ENCODE results near the gene LRRC28. TPM values are rescaled to one million over a fixed set of nuclear protein-coding genes. Genes with fewer than 3 reads are reported as not detected.

The LRRC28 gene
- total and polyA plus RNA-seq, 7 experiments from 2014 or later = 15.0 to 25.9 (median 19.9) TPM

GRCh38 chr15:99273801-99274200 lies 22.5 kb downstream of the LRRC28 start:
- CTCF ChIA-PET = interaction anchor here (0.6 to 5.3 kb wide), 8 partner anchors 11 to 494 kb away, joined by 3 to 49 read pairs (median 4); partner anchors contain the start of genes LRRC28 and LYSMD4
- H3K27me3 Mint-ChIP-seq = no peaks in the 10 kb centered on the region
- ATAC-seq = no peak
- peaks cover 0 to under 1% (median 0%) of the 10 kb centered on the region in 11 donors for H3K9me3 Mint-ChIP-seq
- H3K36me3 ChIP-seq (ENCODE audit: control insufficient read depth in 2 of 3, insufficient read depth in 3 of 3, low read length in 3 of 3) = no peaks in the 10 kb centered on the region
- H3K27ac ChIP-seq (ENCODE audit: low read depth, low read length) = no peak overlapping the region
- H3K27ac Mint-ChIP-seq = no peak overlapping the region
- H3K4me1 ChIP-seq (ENCODE audit: control insufficient read depth in 2 of 2, insufficient read depth in 2 of 2, low read length in 2 of 2) = no peaks in the 10 kb centered on the region
- no peaks in the 10 kb centered on the region for H3K27me3 ChIP-seq (ENCODE audit: control insufficient read depth in 2 of 2, insufficient read depth in 2 of 2, low read length in 2 of 2)
- POLR2A ChIA-PET = interaction anchor here (1.2 kb wide), 1 partner anchor 457 kb away, joined by 3 read pairs; no protein-coding TSS in a partner anchor
- H3K4me3 Mint-ChIP-seq = no peak overlapping the region
- H3K4me3 ChIP-seq (ENCODE audit: low read length) = no peak overlapping the region
- DNase-seq = no peak
- H3K9me3 ChIP-seq (ENCODE audit: control insufficient read depth in 2 of 3, low read length in 3 of 3) = no peaks in the 10 kb centered on the region
- peaks cover 0 to 4% (median 1%) of the 10 kb centered on the region in 5 donors for H3K36me3 Mint-ChIP-seq
- H3K4me1 Mint-ChIP-seq = peaks cover 0 to 17% (median 5%) of the 10 kb centered on the region in 7 donors
- intact Hi-C loops (cut with micrococcal nuclease) = loop anchor here (1.0 to 5.0 kb wide), 9 partner anchors 22 to 1734 kb away; partner anchors contain the start of genes LRRC28 (in 1 of the 2) and MEF2A (in 1 of the 2)

DNA sequence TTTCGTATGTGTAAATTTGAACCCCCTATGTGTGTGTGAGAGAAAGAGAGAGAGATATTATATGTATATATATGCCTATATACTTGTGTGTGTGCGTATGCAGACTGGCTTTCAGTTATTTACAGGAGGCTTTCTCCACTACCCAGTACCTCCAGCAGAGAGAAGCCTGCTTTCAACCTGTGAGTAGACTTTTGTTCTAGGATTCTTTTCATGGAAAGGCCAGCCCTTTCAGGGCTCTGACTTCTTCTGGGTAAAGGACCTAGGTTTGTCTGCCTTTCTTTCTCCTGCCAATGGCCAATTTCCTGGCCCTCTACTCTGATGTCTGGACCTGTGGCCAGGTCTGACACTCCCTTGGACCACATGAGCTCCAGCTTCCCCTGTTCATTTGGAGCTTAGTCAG lies 23.8 kb downstream of the LRRC28 start:
- ChIA-PET CTCF (interaction anchor here (1.3 to 5.3 kb wide), 4 partner anchors 9 to 481 kb away, joined by 3 to 49 read pairs (median 26); no protein-coding TSS in a partner anchor), POLR2A (no interaction called here)
- Histone ChIP-seq H3K36me3 (ENCODE audit: control insufficient read depth in 2 of 3, insufficient read depth in 3 of 3, low read length in 3 of 3) (no peaks in the 10 kb centered on the region), H3K27ac (ENCODE audit: low read depth, low read length) (no peak overlapping the region), H3K4me1 (ENCODE audit: control insufficient read depth in 2 of 2, insufficient read depth in 2 of 2, low read length in 2 of 2) (no peaks in the 10 kb centered on the region), H3K4me3 (ENCODE audit: low read length) (no peak overlapping the region), H3K9me3 (ENCODE audit: control insufficient read depth in 2 of 3, low read length in 3 of 3) (no peaks in the 10 kb centered on the region), H3K27me3 (ENCODE audit: control insufficient read depth in 2 of 2, insufficient read depth in 2 of 2, low read length in 2 of 2) (no peaks in the 10 kb centered on the region)
- Mint-ChIP-seq H3K36me3 (peaks cover 5 to 17% (median 14%) of the 10 kb centered on the region in 5 donors), H3K27me3 (no peaks in the 10 kb centered on the region), H3K27ac (no peak overlapping the region), H3K9me3 (peaks cover 0 to 5% (median 0%) of the 10 kb centered on the region in 11 donors), H3K4me1 (peaks cover 6 to 30% (median 14%) of the 10 kb centered on the region in 7 donors), H3K4me3 (no peak overlapping the region)
- intact Hi-C loops (cut with micrococcal nuclease) = no loop called here
- DNase-seq = no peak
- no peak for ATAC-seq

GRCh38 chr15:99275525-99276128 lies 24.3 kb downstream of the LRRC28 start:
- no peak for ATAC-seq
- no peaks in the 10 kb centered on the region for H3K9me3 ChIP-seq (ENCODE audit: control insufficient read depth in 2 of 3, low read length in 3 of 3)
- H3K27ac Mint-ChIP-seq = peak overlapping the region in 1 of 9 donors; percentile 59
- ChIA-PET CTCF (interaction anchor here (0.7 to 5.3 kb wide), 3 partner anchors 25 to 429 kb away, joined by 3 to 43 read pairs (median 5); no protein-coding TSS in a partner anchor), POLR2A (interaction anchor here (1.2 kb wide), 1 partner anchor 456 kb away, joined by 4 read pairs; no protein-coding TSS in a partner anchor)
- H3K27me3 ChIP-seq (ENCODE audit: control insufficient read depth in 2 of 2, insufficient read depth in 2 of 2, low read length in 2 of 2) = no peaks in the 10 kb centered on the region
- DNase-seq = no peak
- H3K4me3 Mint-ChIP-seq = no peak overlapping the region
- no peaks in the 10 kb centered on the region for H3K27me3 Mint-ChIP-seq
- no peaks in the 10 kb centered on the region for H3K36me3 ChIP-seq (ENCODE audit: control insufficient read depth in 2 of 3, insufficient read depth in 3 of 3, low read length in 3 of 3)
- peaks cover 0 to 5% (median 0%) of the 10 kb centered on the region in 11 donors for H3K9me3 Mint-ChIP-seq
- H3K27ac ChIP-seq (ENCODE audit: low read depth, low read length) = no peak overlapping the region
- H3K4me1 ChIP-seq (ENCODE audit: control insufficient read depth in 2 of 2, insufficient read depth in 2 of 2, low read length in 2 of 2) = no peaks in the 10 kb centered on the region
- no peak overlapping the region for H3K4me3 ChIP-seq (ENCODE audit: low read length)
- intact Hi-C loops (cut with micrococcal nuclease) = no loop called here
- H3K4me1 Mint-ChIP-seq = peaks cover 7 to 35% (median 19%) of the 10 kb centered on the region in 7 donors
- peaks cover 7 to 20% (median 15%) of the 10 kb centered on the region in 5 donors for H3K36me3 Mint-ChIP-seq

DNA sequence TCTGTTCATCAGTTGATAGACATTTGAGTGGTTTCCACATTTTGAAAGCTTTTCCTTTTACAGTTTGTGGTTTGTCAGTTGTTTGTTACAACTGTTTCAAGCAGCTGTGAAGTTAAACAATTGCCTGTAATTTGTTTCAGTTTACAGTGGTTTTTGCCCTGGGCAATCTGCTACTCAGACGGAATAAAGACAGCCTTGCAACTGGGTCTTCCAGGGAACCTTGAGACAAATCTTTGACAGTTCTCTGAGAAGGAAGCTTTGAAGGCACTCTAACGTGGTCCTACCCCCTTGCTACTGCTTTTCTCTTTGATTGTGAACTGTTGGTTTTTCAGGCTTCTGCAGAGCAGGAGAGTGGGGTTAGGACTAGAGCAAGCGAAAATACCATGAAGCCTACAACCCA lies 28.0 kb downstream of the LRRC28 start:
- peaks cover 9 to 45% (median 20%) of the 10 kb centered on the region in 7 donors for H3K4me1 Mint-ChIP-seq
- peak overlapping the region in 1 of 10 donors; percentile 61 for H3K4me3 Mint-ChIP-seq
- Histone ChIP-seq H3K4me1 (ENCODE audit: control insufficient read depth in 2 of 2, insufficient read depth in 2 of 2, low read length in 2 of 2) (no peaks in the 10 kb centered on the region), H3K27ac (ENCODE audit: low read depth, low read length) (no peak overlapping the region), H3K36me3 (ENCODE audit: control insufficient read depth in 2 of 3, insufficient read depth in 3 of 3, low read length in 3 of 3) (no peaks in the 10 kb centered on the region), H3K27me3 (ENCODE audit: control insufficient read depth in 2 of 2, insufficient read depth in 2 of 2, low read length in 2 of 2) (no peaks in the 10 kb centered on the region), H3K4me3 (ENCODE audit: low read length) (no peak overlapping the region), H3K9me3 (ENCODE audit: control insufficient read depth in 2 of 3, low read length in 3 of 3) (no peaks in the 10 kb centered on the region)
- intact Hi-C loops (cut with micrococcal nuclease) = no loop called here
- peaks cover 0 to 5% (median 0%) of the 10 kb centered on the region in 11 donors for H3K9me3 Mint-ChIP-seq
- peak overlapping the region in 1 of 9 donors; percentile 23 for H3K27ac Mint-ChIP-seq
- DNase-seq (no peak), ATAC-seq (no peak)
- CTCF ChIA-PET = interaction anchor here (1.0 kb wide), 1 partner anchor 425 kb away, joined by 3 read pairs; no protein-coding TSS in a partner anchor
- POLR2A ChIA-PET = no interaction called here
- no peaks in the 10 kb centered on the region for H3K27me3 Mint-ChIP-seq
- H3K36me3 Mint-ChIP-seq = peaks cover 7 to 26% (median 15%) of the 10 kb centered on the region in 5 donors

DNA sequence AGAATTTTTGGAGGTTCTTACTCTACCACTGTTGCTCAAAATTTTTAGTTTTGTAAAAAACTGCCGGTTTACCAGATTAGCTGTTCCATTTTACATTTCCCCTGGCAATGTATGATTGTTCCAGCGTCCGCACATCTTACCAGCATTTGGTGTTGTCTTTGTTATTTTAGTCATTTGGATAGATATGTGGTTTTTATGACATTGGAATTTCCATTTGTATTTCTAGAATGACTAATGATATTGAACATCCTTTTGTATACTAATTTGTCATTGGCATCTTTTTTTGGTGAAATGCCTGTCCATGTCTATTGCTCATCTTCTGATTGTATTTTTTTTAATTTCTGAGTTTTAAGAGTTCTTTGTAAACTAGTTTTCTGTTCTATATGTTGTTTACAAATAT lies 28.5 kb downstream of the LRRC28 start:
- H3K27ac ChIP-seq (ENCODE audit: low read depth, low read length) = no peak overlapping the region
- Mint-ChIP-seq H3K27ac (peak overlapping the region in 2 of 9 donors; percentile 32 to 85), H3K27me3 (no peaks in the 10 kb centered on the region), H3K36me3 (peaks cover 7 to 29% (median 16%) of the 10 kb centered on the region in 5 donors), H3K4me1 (peaks cover 9 to 51% (median 20%) of the 10 kb centered on the region in 7 donors), H3K4me3 (peak overlapping the region in 1 of 10 donors; percentile 61), H3K9me3 (peaks cover 0 to 5% (median 0%) of the 10 kb centered on the region in 11 donors)
- DNase-seq (no peak), ATAC-seq (no peak)
- CTCF ChIA-PET = interaction anchor here (1.0 kb wide), 1 partner anchor 424 kb away, joined by 3 read pairs; no protein-coding TSS in a partner anchor
- no peaks in the 10 kb centered on the region for H3K27me3 ChIP-seq (ENCODE audit: control insufficient read depth in 2 of 2, insufficient read depth in 2 of 2, low read length in 2 of 2)
- H3K36me3 ChIP-seq (ENCODE audit: control insufficient read depth in 2 of 3, insufficient read depth in 3 of 3, low read length in 3 of 3) = no peaks in the 10 kb centered on the region
- no peaks in the 10 kb centered on the region for H3K4me1 ChIP-seq (ENCODE audit: control insufficient read depth in 2 of 2, insufficient read depth in 2 of 2, low read length in 2 of 2)
- POLR2A ChIA-PET = no interaction called here
- H3K4me3 ChIP-seq (ENCODE audit: low read length) = no peak overlapping the region
- intact Hi-C loops (cut with micrococcal nuclease) = loop anchor here in 1 of 2 donors (10.0 kb wide), 1 partner anchor 225 kb away; no protein-coding TSS in a partner anchor
- no peaks in the 10 kb centered on the region for H3K9me3 ChIP-seq (ENCODE audit: control insufficient read depth in 2 of 3, low read length in 3 of 3)

DNA sequence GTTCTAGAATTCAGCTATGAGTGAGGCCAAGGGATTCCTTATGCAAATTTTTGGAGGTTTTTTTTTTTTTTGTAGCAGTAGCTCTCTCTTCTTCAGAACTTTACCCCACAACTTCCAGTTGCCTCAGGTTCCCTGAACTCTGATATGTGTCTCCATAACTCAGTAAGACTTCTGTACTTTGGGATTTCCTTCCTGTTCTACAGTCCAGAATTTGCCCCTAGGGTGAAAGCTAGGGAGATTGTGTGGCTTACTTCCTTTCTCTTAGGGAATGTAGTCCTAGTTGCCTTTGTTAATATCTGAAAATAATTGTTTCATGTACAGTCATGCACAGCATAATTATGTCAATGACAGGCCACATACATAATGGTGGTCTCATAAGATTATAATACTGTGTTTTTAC lies 30.8 kb downstream of the LRRC28 start:
- POLR2A ChIA-PET = interaction anchor here (0.6 to 1.2 kb wide), 3 partner anchors 30 to 452 kb away, joined by 3 to 5 read pairs (median 3); partner anchors contain the start of gene LRRC28

More for the DNA sequence above, 30.8 kb downstream of the LRRC28 start:
- no peaks in the 10 kb centered on the region for H3K36me3 ChIP-seq (ENCODE audit: control insufficient read depth in 2 of 3, insufficient read depth in 3 of 3, low read length in 3 of 3)
- H3K27me3 ChIP-seq (ENCODE audit: control insufficient read depth in 2 of 2, insufficient read depth in 2 of 2, low read length in 2 of 2) = no peaks in the 10 kb centered on the region
- Mint-ChIP-seq H3K27me3 (no peaks in the 10 kb centered on the region), H3K4me3 (no peak overlapping the region), H3K36me3 (peaks cover 7 to 29% (median 20%) of the 10 kb centered on the region in 5 donors), H3K9me3 (peaks cover 0 to 5% (median 0%) of the 10 kb centered on the region in 11 donors), H3K4me1 (peaks cover 9 to 47% (median 19%) of the 10 kb centered on the region in 7 donors), H3K27ac (no peak overlapping the region)
- no peak overlapping the region for H3K4me3 ChIP-seq (ENCODE audit: low read length)
- no peak for ATAC-seq
- H3K27ac ChIP-seq (ENCODE audit: low read depth, low read length) = no peak overlapping the region
- no peaks in the 10 kb centered on the region for H3K4me1 ChIP-seq (ENCODE audit: control insufficient read depth in 2 of 2, insufficient read depth in 2 of 2, low read length in 2 of 2)
- no peaks in the 10 kb centered on the region for H3K9me3 ChIP-seq (ENCODE audit: control insufficient read depth in 2 of 3, low read length in 3 of 3)
- CTCF ChIA-PET = interaction anchor here (0.6 to 2.4 kb wide), 7 partner anchors 10 to 1298 kb away, joined by 3 to 9 read pairs (median 4); no protein-coding TSS in a partner anchor
- no peak for DNase-seq
- intact Hi-C loops (cut with micrococcal nuclease) = loop anchor here in 1 of 2 donors (10.0 kb wide), 1 partner anchor 223 kb away; no protein-coding TSS in a partner anchor
